OCI-LY3 (cell line): ENCODE measurements around the gene SURF6.

Experiments
- H2AFZ ChIP-seq: fragments of 200-600, 300-600 bp; shearing (Covaris generic); 2 replicates; pipeline ENCODE4 v1.6.0; 2014; ENCODE audit warnings: antibody characterized with exemption, low read depth, low read length
- H3K27ac ChIP-seq: fragments of 200-600, 300-600 bp; sonication (generic); 2 replicates; pipeline ENCODE4 v1.5.1; 2014; ENCODE audit warnings: mild to moderate bottlenecking, low read length, moderate library complexity, mixed read lengths
- H3K27me3 ChIP-seq: fragments of 200-600, 300-600 bp; sonication (generic); 2 replicates; pipeline ENCODE4 v1.6.1; 2014; ENCODE audit warnings: low read depth, low read length, mixed read lengths
- H3K36me3 ChIP-seq: fragments of 200-600, 300-600 bp; sonication (generic); replicated peaks from 2 replicates; pipeline ENCODE3; 2014; ENCODE audit warnings: low read depth, low read length, mixed read lengths
- H3K4me1 ChIP-seq: fragments of 300-600, 200-600 bp; sonication (generic); 2 replicates; pipeline ENCODE4 v1.6.1; 2014; ENCODE audit warnings: low read length, mixed read lengths
- H3K4me2 ChIP-seq: fragments of 200-600, 300-600 bp; sonication (generic); 2 replicates; pipeline ENCODE4 v1.6.1; 2014; ENCODE audit warnings: low read length, mixed read lengths
- H3K4me3 ChIP-seq: fragments of 300-600, 200-600 bp; sonication (generic); 2 replicates; pipeline ENCODE4 v1.5.1; 2014; ENCODE audit warnings: antibody characterized with exemption, mild to moderate bottlenecking, low read length, moderate library complexity
- H3K79me2 ChIP-seq: fragments of 300-600, 200-600 bp; shearing (Covaris generic); 2 replicates; pipeline ENCODE4 v1.6.1; 2014; ENCODE audit warnings: mild to moderate bottlenecking, low read length, mixed read lengths
- H3K9ac ChIP-seq: fragments of 300-600, 200-600 bp; shearing (Covaris generic); 2 replicates; pipeline ENCODE4 v1.6.0; 2014; ENCODE audit warnings: mild to moderate bottlenecking, low read length, moderate library complexity
- H3K9me3 ChIP-seq: fragments of 200-600, 300-600 bp; shearing (Covaris generic); 2 replicates; pipeline ENCODE4 v1.6.1; 2014; ENCODE audit warnings: low read length, mixed read lengths; ENCODE audit not compliant: insufficient read depth
- H4K20me1 ChIP-seq: fragments of 200-600, 300-600 bp; sonication (generic); 2 replicates; pipeline ENCODE4 v1.6.1; 2016; ENCODE audit warnings: low read length, mixed read lengths; ENCODE audit not compliant: insufficient read depth
- EZH2phosphoT487 ChIP-seq: fragments of 200-600 bp; shearing (Covaris generic); IDR thresholded peaks from 2 replicates; pipeline ENCODE4 v1.6.1; 2018; ENCODE audit warnings: antibody characterized with exemption, mixed run types, low read depth
- TF ChIP-seq, protein P1 (sequence below): fragments of 200-600, 300-600 bp; sonication (generic); IDR thresholded peaks from 2 replicates; pipeline ENCODE4 v1.5.1; 2014; ENCODE audit warnings: antibody characterized with exemption, low read length, low read depth

Gene SURF6

DNA sequence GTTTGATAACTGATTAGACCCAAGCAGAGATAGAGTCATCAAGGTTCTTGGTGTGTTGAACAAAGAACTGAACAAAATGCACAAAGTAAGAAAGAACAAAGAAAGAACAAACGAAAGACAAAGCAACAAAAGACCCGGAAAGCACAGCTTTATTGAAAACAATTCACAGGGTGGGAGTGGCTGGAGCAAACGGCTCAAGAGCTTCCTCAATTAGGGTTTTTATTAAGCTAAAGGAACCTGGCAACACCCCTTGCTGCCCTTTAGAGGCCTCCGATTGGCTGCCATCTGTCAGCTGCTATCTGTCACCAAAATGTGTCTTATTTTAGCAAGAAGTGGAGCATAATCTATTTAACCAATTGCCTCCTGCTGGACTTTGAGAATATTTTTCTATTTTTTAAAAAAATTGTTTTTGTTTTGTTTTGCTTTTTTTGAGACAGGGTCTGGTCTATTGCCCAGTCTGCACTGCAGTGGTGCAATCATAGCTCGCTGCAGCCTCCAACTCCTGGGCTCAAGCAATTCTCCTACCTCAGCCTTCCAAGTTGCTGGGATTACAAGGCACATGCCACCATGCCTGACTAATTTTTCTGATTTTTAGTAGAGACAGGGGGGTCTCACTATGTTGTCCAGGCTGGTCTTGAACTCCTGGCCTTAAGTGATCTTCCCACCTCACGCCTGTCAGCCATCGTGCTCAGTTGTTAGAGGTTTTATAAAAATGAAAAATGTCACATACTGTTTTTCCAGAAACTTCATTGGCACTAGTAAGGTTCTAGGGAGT is 53.3 kb downstream of the SURF6 start:
- Histone ChIP-seq H3K4me3 (no peak overlapping the region), H4K20me1 (no peaks in the 10 kb centered on the region), H3K79me2 (no peaks in the 10 kb centered on the region), H3K36me3 (no peaks in the 10 kb centered on the region), H3K27me3 (0 out of 2 replicates have a peak, but pooled peaks cover 4% of the 10 kb centered on the region), H3K4me2 (no peak overlapping the region), H2AFZ (no peak overlapping the region), H3K4me1 (no peaks in the 10 kb centered on the region), H3K9me3 (no peaks in the 10 kb centered on the region), H3K27ac (no peak overlapping the region), H3K9ac (no peak overlapping the region)
- no peak for TF ChIP-seq EZH2phosphoT487
- TF ChIP-seq, protein P1, sequence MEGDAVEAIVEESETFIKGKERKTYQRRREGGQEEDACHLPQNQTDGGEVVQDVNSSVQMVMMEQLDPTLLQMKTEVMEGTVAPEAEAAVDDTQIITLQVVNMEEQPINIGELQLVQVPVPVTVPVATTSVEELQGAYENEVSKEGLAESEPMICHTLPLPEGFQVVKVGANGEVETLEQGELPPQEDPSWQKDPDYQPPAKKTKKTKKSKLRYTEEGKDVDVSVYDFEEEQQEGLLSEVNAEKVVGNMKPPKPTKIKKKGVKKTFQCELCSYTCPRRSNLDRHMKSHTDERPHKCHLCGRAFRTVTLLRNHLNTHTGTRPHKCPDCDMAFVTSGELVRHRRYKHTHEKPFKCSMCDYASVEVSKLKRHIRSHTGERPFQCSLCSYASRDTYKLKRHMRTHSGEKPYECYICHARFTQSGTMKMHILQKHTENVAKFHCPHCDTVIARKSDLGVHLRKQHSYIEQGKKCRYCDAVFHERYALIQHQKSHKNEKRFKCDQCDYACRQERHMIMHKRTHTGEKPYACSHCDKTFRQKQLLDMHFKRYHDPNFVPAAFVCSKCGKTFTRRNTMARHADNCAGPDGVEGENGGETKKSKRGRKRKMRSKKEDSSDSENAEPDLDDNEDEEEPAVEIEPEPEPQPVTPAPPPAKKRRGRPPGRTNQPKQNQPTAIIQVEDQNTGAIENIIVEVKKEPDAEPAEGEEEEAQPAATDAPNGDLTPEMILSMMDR = no peak

DNA sequence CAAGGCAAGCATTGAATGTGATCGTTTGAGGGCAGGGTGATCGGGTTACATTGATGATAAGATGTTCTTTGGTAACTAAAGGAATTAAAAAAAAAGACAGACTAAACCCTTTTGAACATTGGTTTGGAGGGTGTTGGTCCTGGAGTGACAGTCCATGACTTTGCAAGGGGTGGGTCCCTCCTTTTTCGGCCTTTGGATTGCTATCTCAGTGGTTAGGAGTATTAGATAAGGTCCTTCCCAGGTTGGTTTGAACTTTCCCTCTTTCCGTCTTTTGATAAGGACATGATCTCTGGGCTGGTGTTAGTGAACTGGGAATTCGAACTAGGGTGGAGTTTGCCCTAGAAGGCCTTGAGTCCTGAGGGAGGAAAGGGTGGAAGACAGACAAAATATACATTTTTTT is 55.6 kb downstream of the SURF6 start:
- no peak overlapping the region for H3K4me3 ChIP-seq
- no peaks in the 10 kb centered on the region for H3K36me3 ChIP-seq
- no peak for TF ChIP-seq EZH2phosphoT487
- TF ChIP-seq, protein P1 = no peak
- no peak overlapping the region for H3K4me2 ChIP-seq
- H3K4me1 ChIP-seq = no peaks in the 10 kb centered on the region
- H3K79me2 ChIP-seq = no peaks in the 10 kb centered on the region
- H3K9me3 ChIP-seq = no peaks in the 10 kb centered on the region
- no peak overlapping the region for H2AFZ ChIP-seq
- H4K20me1 ChIP-seq = no peaks in the 10 kb centered on the region
- no peak overlapping the region for H3K9ac ChIP-seq
- 0 out of 2 replicates have a peak, but pooled peaks cover 4% of the 10 kb centered on the region for H3K27me3 ChIP-seq
- H3K27ac ChIP-seq = no peak overlapping the region
